Superior temporal gyrus (tissue), 1 donor: ENCODE results near the gene TBL3.

ENCODE experiments used
- DNase-seq: peaks from one replicate; pipeline ENCODE4 v3.0.0-alpha.2; 2016; ENCODE audit errors: extremely low spot score

Gene TBL3

GRCh38 chr16:1964506-1965395 lies 7.1 kb upstream of the TBL3 start, which contains the start of gene RPS2:
Gene RPS2 (minus strand): TSS chr16:1964826. CDS start chr16:1964625, 201 bp downstream.
- DNase-seq = peak; percentile 99

GRCh38 chr16:1965396-1966001 lies 6.4 kb upstream of the TBL3 start:
- no peak for DNase-seq

DNA sequence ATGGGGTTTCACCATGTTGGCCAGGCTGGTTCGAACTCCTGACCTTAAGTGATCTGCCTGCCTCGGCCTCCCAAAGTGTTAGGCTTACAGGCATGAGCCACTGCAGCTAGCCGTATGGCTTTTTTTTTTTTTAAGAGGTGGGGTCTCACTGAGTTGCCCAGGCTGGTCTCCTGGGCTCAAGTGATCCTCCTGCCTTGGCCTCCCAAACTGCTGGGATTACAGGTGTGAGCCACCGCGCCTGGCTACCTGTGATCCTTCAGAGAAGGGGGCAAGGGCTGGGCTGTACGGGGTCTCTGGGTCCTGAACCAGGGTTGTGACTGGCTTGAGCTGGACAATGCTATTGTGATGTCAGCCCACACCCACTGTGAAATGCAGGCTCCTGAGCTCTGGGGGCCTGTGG lies 5.4 kb upstream of the TBL3 start, which contains the start of gene RNF151:
TSS of gene RNF151 (plus strand) at position 397 of the 400 bp plus-strand sequence. CDS start 26 bp downstream, outside the sequence.
- DNase-seq = no peak

DNA sequence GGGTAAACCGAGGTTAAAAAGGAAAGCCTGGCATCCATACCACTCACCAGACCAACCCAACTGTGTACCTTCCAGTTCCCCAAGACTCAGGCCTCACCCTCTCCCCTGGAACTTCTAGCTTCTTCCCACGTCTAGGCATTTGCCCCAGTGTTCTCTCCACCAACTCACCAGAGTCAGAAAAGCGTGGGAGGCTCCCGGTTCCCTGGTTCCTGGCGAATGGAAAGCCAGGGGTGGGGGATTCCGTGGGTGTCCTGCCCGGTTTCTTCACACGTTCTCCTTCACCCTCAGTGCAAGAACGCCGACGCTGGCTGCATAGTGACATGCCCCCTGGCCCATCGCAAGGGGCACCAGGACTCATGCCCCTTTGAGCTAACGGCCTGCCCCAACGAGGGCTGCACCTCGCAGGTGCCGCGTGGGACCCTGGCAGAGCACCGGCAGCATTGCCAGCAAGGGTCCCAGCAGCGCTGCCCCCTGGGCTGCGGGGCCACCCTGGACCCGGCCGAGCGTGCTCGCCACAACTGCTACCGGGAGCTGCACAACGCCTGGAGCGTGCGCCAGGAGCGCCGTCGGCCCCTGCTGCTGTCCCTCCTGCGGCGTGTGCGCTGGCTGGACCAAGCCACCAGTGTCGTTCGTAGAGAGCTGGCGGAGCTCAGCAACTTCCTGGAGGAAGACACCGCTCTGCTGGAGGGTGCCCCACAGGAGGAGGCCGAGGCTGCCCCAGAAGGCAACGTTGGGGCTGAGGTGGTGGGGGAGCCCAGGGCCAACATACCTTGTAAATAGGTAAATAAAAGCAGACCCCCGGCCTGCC lies 3.5 kb upstream of the TBL3 start:
- DNase-seq = no peak

- no peak for DNase-seq
Measured at GRCh38 chr16:1972490-1972877, 631 bp downstream of the TBL3 start.

- no peak for DNase-seq
Measured at GRCh38 chr16:1973461-1974156, 1.8 kb downstream of the TBL3 start.

DNA sequence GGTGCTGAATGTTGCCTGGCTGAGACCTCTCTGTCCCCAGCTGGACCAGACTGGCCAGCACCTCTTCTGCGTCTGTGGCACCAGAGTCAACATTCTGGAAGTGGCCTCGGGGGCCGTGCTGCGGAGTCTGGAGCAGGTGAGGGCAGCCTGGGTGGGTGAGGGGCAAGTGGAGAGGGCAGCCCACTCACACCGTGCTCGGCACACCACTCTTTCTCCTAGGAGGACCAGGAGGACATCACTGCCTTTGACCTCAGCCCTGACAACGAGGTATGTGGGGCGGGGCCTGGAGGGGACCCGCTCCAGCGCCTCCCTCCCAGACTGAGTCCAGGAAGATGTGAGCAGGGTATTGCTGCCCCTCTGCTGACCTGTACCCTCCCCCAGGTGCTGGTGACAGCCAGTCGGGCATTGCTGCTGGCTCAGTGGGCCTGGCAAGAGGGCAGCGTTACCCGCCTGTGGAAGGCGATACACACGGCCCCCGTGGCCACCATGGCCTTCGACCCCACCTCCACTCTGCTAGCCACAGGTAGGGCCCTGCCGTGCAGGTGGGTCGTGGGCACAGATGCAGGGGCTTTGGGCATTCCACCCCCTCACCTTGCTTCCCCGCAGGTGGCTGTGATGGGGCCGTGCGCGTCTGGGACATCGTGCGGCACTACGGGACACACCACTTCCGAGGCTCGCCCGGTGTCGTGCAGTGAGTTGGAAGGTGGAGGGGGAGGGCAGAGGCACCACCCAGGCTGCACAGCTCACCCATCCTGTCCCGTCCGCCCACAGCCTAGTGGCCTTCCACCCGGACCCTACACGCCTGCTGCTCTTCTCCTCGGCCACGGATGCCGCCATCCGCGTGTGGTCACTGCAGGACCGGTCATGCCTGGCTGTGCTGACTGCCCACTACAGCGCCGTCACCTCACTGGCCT lies 2.6 kb downstream of the TBL3 start:
- no peak for DNase-seq

DNA sequence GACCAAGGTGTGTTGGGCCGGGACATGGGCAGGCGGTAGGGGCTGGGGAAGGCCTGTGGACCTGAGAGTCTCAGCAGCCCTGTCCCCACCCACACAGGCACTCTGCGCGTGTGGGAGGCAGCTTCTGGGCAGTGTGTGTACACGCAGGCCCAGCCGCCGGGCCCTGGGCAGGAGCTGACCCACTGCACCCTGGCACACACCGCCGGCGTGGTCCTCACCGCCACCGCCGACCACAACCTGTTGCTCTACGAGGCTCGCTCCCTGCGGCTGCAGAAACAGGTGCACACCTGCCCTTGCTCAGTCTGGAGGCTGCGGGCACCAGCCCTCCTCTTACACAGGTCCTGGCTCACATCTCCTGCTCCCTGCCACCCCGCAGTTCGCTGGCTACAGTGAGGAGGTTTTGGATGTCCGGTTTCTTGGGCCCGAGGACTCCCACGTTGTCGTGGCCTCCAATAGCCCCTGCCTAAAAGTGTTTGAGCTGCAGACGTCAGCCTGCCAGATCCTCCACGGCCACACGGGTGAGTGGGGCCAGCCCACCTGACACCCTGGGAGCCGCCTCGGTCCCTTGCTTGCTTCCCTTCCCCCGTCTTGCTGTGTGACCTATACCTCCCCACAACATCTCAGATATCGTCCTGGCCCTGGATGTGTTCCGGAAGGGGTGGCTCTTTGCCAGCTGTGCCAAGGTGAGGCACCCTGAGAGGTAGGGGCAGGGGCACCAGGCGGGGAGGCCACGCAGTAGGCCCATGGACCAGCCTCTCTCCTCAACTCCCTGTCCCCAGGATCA lies 3.8 kb downstream of the TBL3 start:
- DNase-seq = no peak

DNA sequence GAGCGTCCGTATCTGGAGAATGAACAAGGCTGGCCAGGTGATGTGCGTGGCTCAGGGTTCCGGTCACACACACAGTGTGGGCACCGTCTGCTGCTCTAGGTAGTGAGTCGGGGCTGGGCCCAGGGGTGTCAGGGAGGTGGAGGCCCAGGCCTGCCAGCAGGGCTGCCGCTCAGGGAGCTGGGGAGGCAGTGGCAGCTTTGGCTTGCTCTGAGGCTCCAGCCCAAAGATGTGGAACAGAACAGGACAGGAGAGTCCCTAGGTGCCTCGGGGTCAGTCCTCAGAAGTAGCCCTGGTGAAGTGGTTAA lies 4.3 kb downstream of the TBL3 start:
- DNase-seq = no peak

- no peak for DNase-seq
Measured at GRCh38 chr16:1976951-1977874, 5.4 kb downstream of the TBL3 start.

DNA sequence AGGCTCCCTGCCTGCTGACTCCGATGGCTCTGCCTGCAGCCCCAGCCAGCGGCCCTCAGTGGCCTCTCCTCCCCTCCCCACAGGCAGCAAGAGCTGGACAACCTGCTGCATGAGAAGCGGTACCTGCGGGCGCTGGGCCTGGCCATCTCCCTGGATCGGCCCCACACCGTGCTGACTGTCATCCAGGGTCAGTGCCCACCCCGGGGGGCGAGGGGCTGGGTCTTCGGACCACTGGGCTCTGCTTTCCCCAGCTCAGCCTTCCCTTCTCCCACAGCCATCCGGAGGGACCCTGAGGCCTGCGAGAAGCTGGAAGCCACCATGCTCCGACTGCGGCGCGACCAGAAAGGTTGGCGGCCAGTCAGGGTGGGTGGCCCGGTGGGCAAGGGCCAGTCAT lies 6.0 kb downstream of the TBL3 start:
- DNase-seq = no peak

GRCh38 chr16:1978476-1979120 lies 6.7 kb downstream of the TBL3 start:
- no peak for DNase-seq

- DNase-seq = no peak
Measured at GRCh38 chr16:1979271-1980029, 7.6 kb downstream of the TBL3 start.

GRCh38 chr16:1980030-1980769 lies 8.3 kb downstream of the TBL3 start:
- DNase-seq = no peak

GRCh38 chr16:1980770-1981087 lies 8.9 kb downstream of the TBL3 start:
- no peak for DNase-seq

DNA sequence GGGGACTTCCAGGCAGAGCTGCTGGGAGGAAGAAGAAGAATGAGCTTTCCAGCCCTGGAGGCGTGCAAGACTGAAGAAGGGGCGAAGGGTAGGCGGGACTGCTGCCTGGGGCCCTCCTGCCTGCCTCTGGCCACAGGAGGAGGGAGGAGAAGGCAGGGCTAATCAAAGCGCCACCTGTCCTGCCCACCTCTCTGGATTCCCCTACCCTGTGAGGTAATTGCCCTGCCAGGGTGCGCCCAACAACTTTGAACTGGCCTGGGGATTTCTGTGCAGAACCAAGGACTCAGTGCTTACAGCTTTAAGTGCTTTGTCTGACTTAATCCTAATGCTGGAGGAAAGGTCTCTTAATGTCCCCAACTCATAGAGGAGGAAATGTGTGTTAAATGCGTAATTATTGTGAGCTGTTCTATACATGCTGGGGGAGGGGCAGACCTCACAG lies 9.6 kb downstream of the TBL3 start, which contains the start of gene NOXO1:
TSS of gene NOXO1 (minus strand) at position 72 of the 439 bp plus-strand sequence. CDS start 290 bp downstream, outside the sequence.
- DNase-seq = no peak

DNA sequence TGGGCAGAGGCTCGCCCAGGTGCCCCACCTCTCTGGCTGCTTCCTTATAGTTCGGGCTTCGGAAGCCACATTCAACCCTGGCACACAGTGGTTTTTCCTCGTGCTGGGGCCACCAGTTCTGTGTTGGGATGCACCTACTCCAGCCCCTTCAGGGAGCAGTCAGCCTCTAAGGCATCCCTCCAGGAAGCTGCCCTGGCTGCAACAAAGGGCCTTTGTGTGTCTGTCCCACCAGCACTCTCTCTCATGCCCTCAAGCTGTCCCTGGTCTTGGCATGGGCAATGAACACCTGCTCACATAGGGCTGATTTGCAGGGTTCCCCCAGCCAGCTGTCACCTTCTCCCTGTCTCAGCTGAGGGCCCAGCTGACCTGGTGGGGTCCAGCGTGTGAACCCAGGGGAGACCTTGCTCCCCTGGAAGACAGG lies 10.2 kb downstream of the TBL3 start:
- DNase-seq = peak; percentile 48
